Neutrophil (primary cell): Measurements from ENCODE around the gene MIEF1.

Source experiments
- H3K27ac ChIP-seq: fragments of 200-600 bp; sonication (generic); 2 replicates; pipeline ENCODE4 v1.5.1; 2016; ENCODE audit warnings: mild to moderate bottlenecking, moderate library complexity
- H3K27me3 ChIP-seq: fragments of 200-600 bp; sonication (generic); 2 replicates; pipeline ENCODE4 v1.6.0; 2016; ENCODE audit warnings: mild to moderate bottlenecking
- H3K36me3 ChIP-seq: fragments of 200-600 bp; sonication (generic); 2 replicates; pipeline ENCODE4 v1.5.1; 2017
- H3K4me1 ChIP-seq, 2 experiments: fragments of 200-600 bp in 1 of 2; sonication (generic) in 1 of 2; 1 replicate in 1 of 2; 2 replicates in 1 of 2; pipeline versions ENCODE4 v1.5.1 to v1.6.1; 2013 to 2016; ENCODE audit warnings: low read depth in 1 of 2, low read length in 1 of 2, mild to moderate bottlenecking in 1 of 2, moderate library complexity in 1 of 2; ENCODE audit not compliant: control insufficient read depth in 1 of 2, insufficient read depth in 1 of 2
- H3K4me3 ChIP-seq, 2 experiments: fragments of 200-600 bp in 1 of 2; sonication (generic) in 1 of 2; 1 replicate in 1 of 2; 2 replicates in 1 of 2; pipeline ENCODE4 v1.5.1; 2013 to 2016; ENCODE audit warnings: low read depth in 1 of 2, low read length in 1 of 2, mild to moderate bottlenecking in 1 of 2, moderate library complexity in 1 of 2
- H3K9me3 ChIP-seq: fragments of 200-600 bp; sonication (generic); 2 replicates; pipeline ENCODE4 v1.5.1; 2016
- TF ChIP-seq, protein P1 (sequence below): fragments of 200-600 bp; sonication (generic); IDR thresholded peaks from 2 replicates; pipeline ENCODE4 v1.5.1; 2016; ENCODE audit warnings: antibody characterized with exemption

Gene MIEF1

GRCh38 chr22:39535831-39536449, 33.9 kb downstream of the MIEF1 start:
- no peak overlapping the region for H3K27ac ChIP-seq
- TF ChIP-seq, protein P1, sequence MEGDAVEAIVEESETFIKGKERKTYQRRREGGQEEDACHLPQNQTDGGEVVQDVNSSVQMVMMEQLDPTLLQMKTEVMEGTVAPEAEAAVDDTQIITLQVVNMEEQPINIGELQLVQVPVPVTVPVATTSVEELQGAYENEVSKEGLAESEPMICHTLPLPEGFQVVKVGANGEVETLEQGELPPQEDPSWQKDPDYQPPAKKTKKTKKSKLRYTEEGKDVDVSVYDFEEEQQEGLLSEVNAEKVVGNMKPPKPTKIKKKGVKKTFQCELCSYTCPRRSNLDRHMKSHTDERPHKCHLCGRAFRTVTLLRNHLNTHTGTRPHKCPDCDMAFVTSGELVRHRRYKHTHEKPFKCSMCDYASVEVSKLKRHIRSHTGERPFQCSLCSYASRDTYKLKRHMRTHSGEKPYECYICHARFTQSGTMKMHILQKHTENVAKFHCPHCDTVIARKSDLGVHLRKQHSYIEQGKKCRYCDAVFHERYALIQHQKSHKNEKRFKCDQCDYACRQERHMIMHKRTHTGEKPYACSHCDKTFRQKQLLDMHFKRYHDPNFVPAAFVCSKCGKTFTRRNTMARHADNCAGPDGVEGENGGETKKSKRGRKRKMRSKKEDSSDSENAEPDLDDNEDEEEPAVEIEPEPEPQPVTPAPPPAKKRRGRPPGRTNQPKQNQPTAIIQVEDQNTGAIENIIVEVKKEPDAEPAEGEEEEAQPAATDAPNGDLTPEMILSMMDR: no peak
- H3K4me1 ChIP-seq: peaks cover 29 to 34% of the 10 kb centered on the region in 2 experiments
- peaks cover 5% of the 10 kb centered on the region for H3K36me3 ChIP-seq
- no peak overlapping the region for H3K4me3 ChIP-seq
- H3K9me3 ChIP-seq: no peaks in the 10 kb centered on the region
- H3K27me3 ChIP-seq: no peaks in the 10 kb centered on the region

GRCh38 chr22:39536711-39537110, 34.6 kb downstream of the MIEF1 start:
- Histone ChIP-seq H3K36me3 (no peaks in the 10 kb centered on the region), H3K27me3 (no peaks in the 10 kb centered on the region), H3K4me1 (peaks cover 22 to 26% of the 10 kb centered on the region in 2 experiments), H3K27ac (no peak overlapping the region), H3K9me3 (no peaks in the 10 kb centered on the region), H3K4me3 (no peak overlapping the region)
- TF ChIP-seq, protein P1: no peak

DNA sequence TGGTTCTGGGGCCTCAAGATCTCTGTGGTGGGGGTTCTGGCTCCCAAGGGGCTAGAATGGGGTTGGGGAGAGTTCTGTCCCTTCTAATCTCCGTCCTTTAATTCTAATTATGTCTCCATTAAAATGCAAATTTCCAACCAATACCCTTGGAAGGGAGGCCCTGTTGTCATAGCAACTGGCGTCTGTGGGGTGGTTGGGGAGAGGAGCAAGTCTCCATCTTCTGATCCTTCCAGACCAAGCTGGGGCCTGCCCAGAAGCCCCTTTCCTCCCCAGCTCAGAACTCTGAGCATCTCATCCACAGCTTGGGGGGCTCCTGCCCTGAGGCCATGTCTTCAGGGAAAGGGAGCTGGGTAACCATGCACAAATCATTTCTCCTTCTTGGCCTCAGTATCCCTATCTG, 35.9 kb downstream of the MIEF1 start:
- no peaks in the 10 kb centered on the region for H3K36me3 ChIP-seq
- peaks cover 7% of the 10 kb centered on the region for H3K27me3 ChIP-seq
- peaks cover 14 to 15% of the 10 kb centered on the region in 2 experiments for H3K4me1 ChIP-seq
- TF ChIP-seq, protein P1: no peak
- H3K9me3 ChIP-seq: no peaks in the 10 kb centered on the region
- H3K27ac ChIP-seq: no peak overlapping the region
- H3K4me3 ChIP-seq: no peak overlapping the region

DNA sequence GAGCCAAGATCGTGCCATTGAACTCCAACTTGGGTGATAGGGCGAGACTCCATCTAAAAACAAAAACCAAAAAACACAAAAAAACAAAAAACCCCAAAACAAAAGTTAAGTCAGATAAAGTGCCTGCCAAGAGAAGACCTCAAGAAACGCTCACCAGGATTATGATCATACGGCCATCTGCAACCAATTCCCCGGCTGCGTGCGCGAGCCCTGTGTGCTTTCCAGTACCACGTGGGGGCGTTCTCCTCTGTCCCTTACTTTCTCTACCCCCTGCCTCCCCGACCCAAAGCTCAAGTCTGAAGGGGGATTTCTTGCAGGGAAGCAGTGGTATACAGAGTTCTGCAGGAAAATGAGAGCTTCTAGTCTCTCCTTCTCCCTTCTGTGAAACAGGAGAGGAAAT, 41.0 kb downstream of the MIEF1 start:
- Histone ChIP-seq H3K27ac (no peak overlapping the region), H3K36me3 (no peaks in the 10 kb centered on the region), H3K4me1 (no peaks in the 10 kb centered on the region), H3K4me3 (no peak overlapping the region), H3K27me3 (peaks cover 55% of the 10 kb centered on the region), H3K9me3 (no peaks in the 10 kb centered on the region)
- TF ChIP-seq, protein P1: no peak

DNA sequence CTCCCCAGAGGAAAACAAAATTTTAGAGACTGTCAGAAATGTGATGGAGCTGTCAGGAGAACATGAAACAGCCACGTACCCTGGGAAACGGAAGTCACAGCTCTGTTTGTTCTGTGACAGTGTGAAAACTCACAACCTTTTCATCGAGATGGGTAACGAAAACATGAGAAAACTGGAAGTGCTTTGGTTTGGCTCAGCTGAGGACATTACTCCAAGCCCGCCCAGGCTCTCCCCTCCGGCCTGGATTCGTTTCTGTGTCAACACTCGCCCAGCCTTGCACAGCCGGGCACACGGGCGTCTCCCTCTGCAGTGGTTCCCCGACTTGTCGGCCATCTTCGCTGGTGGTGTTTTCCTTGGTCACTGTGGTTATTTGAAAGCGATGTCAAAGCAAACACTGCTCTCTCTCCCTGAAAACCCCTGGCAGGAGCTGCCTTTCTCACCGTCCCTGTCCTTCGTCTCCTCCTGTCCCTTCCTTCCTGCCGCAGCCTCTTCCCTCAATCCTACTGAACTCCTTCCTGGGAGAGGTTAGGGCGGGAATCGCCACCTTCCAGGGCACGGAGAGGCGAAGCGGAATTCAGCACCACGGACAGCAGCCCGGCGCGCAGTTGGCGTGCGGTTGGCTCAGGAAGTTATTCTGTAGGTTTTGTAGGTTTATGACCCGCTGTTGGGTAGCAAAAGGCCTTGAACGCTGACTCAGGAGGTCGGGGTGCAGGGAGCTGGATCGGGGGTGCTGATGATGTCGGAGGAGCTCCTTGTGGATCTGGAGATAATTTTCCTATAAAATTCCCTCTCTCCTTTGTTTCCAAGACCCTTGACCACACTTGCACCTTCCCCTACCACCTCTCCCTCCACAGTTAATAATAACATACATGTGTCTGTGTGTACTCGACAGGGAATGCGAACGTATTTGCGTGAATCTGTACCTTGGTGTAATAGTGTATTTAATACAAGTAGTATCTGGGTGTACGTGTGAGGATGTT, 43.6 kb downstream of the MIEF1 start:
- H3K27ac ChIP-seq: no peak overlapping the region
- peaks cover 79% of the 10 kb centered on the region for H3K27me3 ChIP-seq
- TF ChIP-seq, protein P1: no peak
- H3K36me3 ChIP-seq: no peaks in the 10 kb centered on the region
- H3K9me3 ChIP-seq: no peaks in the 10 kb centered on the region
- no peaks in the 10 kb centered on the region for H3K4me1 ChIP-seq
- no peak overlapping the region for H3K4me3 ChIP-seq
